ENCODE data around the gene ARMC5.

DNA sequence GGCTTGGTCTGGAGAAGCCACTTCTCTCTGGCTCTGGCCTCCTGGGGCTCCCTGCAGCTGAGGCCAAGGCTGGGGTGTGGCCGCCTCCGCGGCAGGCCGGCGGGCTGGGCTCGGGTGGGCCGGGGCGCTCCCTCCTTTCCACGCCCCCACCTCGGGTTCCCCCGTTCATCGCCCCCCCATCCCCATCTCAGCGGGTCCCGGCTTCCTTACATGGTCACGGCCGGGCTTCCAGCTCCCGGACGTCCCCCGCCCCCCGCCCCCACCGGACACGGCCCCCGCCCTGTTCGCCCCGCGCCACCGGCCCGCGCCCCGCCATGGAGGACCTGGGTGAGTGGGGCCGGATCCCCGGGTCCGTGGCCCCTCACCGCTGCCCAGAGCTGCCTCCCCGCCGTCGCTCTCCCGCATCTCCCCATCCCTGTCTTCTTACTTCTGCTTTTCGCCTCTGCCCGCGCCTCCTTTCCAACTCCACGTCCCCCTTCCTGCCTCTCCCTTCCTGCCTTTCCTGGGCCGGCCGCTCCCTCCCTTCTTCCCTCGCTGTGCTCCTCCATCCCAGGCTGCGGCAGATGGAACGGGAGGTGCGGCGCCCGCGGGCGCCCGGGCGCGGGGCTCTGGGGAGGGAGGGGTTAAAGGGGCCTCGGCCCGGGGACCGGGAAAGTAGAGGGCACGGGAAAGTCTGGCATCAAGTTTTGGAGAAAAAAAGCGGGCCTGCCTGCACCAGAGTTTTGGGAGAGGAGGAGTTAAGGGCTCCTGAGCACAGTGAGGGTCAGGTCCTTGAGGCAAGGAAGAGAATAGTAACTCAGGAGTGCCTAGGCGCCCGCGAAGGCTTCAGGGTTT is 12.8 kb downstream of the ARMC5 start, which contains the start of gene TGFB1I1:
- TF ChIP-seq, protein P1, sequence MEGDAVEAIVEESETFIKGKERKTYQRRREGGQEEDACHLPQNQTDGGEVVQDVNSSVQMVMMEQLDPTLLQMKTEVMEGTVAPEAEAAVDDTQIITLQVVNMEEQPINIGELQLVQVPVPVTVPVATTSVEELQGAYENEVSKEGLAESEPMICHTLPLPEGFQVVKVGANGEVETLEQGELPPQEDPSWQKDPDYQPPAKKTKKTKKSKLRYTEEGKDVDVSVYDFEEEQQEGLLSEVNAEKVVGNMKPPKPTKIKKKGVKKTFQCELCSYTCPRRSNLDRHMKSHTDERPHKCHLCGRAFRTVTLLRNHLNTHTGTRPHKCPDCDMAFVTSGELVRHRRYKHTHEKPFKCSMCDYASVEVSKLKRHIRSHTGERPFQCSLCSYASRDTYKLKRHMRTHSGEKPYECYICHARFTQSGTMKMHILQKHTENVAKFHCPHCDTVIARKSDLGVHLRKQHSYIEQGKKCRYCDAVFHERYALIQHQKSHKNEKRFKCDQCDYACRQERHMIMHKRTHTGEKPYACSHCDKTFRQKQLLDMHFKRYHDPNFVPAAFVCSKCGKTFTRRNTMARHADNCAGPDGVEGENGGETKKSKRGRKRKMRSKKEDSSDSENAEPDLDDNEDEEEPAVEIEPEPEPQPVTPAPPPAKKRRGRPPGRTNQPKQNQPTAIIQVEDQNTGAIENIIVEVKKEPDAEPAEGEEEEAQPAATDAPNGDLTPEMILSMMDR (IDR thresholded peaks at IDR 0.05): no peak
- no peak for TF ChIP-seq POLR2A (IDR thresholded peaks at IDR 0.05)
- no peak for TF ChIP-seq POLR2AphosphoS5 (IDR thresholded peaks at IDR 0.05)
